NCI-H2227 treated with DMSO at 0.1 percent for 48 hours (cell line): ENCODE data around the gene CDC73.
"Not testable (repeated sequence)": the region's sequence is repeated elsewhere in the genome, so short reads cannot be mapped to it uniquely, and the experiment has no call there.

Experiments used
- DNase-seq: peaks from one replicate; lab custom pipeline; 2025; lab: John Stamatoyannopoulos, UW

The CDC73 gene

DNA sequence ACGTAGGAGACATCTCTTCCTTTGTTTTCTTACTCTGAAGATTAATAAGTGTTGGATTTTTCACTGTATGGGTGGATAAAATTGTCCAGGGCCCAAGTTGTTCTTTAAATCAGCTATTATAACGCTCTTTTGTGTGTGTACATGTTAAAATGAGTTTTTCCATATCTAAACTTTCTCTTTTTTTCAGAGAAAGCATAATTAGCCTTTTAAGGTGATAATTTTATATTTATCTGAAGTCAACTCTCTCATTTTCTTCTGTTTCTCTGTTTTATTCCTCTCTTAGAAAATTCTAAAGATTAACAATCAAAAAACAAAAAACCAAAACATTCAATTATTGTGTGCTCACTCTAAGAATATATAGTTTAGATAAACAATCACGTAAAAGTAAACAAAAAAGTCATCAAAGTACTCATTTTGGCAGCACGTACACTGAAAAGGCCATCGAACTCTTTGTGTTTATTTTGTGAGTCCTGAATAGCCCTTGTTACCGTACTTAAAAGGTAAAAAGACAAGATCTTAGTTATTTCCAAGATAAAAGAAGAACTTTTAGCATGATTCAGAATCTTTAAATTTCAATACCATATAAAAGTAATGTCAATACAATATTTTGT lies 7.2 kb upstream of the CDC73 start:
- no peak for DNase-seq

DNA sequence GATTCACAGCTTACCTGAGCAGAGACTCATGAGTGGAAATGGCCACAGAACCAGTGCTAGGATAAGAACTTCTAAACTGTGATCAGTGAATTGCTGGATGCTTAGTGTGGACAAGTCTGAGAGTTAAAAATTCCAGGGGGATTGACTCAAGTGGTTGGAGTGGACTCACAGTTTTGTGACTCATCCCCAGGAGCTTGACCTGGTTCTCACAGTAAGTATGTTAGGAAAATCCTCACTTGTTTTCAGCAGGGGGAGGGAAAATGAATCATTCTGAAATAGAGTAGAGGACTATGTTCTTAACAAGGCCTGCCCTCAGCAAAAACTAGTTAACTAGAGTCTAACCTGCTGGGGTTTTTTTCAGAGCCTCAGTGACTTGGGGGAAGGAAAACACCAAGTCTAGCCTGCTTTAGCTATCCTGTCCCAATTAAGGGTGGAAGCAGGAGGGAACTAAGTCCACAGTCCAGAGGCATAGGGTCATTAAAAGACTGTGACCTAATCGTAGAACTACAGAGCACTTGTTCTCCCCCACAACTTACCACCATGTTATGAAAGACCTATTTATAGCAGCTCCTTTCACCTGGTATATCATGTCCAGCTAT lies 6.1 kb upstream of the CDC73 start:
- no peak for DNase-seq

- DNase-seq = not testable (repeated sequence)
These were observed 4.7 kb upstream of the CDC73 start for GRCh38 chr1:193117167-193117566.

DNA sequence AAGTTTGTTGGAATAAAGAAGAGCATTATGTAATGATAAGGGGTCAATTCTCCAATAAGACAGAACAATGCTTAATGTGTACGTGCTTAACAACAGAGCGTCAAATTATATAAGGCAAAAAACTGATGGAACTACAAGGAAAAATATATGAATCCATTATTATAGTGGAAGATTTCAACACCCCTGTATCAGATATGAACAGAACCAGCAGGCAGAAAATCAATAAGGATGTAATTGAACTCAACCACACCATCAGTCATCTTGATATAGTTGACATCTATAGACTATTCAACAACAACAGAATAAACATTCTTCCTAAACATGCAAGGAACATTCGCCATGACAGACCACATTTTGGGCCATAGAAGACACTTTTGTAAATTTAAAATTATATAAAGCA lies 3.6 kb upstream of the CDC73 start:
- no peak for DNase-seq

DNA sequence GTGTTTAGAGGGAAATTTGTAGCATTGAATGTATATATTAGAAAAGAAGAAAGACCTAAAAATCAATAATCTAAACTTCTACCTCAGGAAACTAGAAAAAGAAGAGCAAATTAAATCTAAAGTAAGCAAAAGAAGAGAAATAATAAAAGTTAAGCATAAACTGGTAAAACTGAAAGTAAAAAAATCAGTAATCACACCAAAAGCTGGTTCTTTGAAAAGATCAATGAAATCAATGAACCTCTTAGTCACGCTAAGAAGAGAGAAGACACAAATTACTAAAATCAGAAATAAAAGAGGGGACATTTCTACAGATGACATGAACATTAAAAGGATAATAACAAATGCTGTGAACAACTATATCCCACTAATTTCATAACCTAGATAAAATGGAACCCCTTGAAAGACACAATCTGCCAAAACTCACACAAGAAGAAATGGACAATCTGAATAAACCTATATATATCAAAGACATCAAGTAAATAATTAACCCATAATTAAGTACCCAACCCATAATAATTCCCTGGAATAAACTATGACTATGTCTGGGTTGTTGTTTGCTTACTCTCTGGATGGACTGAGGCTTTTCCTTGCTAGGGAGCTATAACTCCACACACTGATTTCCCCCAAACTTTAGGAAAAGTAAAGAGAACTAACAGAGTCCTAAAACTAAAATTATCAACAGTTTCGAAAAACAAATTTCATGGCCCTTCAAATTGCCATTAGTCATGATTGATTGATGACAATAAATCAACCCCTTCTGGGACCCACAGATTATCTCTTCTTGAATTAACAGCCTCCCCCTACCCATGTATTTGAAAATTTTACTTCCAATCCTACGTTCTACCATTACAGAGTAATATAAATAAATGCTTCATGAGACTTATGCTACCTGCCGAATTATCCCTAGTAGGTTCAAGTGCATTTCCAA lies 2.8 kb upstream of the CDC73 start:
- DNase-seq = no peak

- no peak for DNase-seq
These were observed 1.1 kb upstream of the CDC73 start for GRCh38 chr1:193120604-193121166.

GRCh38 chr1:193123751-193124150 lies 1.9 kb downstream of the CDC73 start:
- DNase-seq = no peak

DNA sequence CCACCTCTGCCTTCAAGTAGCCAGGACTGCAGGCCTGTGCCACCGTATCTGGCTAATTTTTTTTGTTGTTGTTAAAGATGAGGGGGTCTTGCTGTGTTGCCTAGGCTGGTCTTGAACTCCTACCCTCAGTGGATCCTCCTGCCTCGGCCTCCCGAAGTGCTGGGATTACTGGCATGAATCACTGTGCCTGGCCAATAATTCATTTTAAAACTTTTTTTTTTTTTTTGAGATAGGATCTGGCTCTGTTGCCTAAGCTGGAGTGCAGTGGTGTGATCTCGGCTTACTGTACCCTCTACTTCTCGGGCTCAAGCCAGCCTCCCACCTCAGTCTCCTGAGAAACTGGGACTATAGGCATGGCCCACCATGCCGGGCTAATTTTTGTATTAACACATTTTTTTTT lies 3.5 kb downstream of the CDC73 start:
- no peak for DNase-seq

- no peak for DNase-seq
These were observed 9.5 kb downstream of the CDC73 start for GRCh38 chr1:193131266-193131860.

- no peak for DNase-seq
These were observed 18.4 kb downstream of the CDC73 start for GRCh38 chr1:193140254-193140653.

- no peak for DNase-seq
These were observed 20.0 kb downstream of the CDC73 start for GRCh38 chr1:193141804-193142203.

- no peak for DNase-seq
These were observed 20.6 kb downstream of the CDC73 start for GRCh38 chr1:193142409-193142808.

DNA sequence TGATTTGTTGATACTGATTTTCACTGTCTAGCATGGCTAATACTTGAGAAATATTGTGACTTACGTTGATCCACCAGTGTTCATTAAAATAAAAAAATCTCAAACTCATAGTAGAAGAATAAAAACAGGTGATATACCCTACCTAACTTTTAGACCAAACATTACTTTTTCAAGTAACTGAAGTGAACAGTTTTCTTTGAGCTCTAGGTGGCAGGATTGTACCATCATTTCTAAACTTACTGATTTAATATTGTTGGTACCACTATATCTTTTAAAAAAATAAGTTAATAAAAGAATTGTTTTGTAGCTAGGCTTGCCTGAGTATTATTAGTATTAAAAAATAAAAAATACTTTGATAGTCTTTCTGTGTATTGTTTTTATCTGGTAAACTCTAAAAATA lies 21.5 kb downstream of the CDC73 start:
- no peak for DNase-seq

DNA sequence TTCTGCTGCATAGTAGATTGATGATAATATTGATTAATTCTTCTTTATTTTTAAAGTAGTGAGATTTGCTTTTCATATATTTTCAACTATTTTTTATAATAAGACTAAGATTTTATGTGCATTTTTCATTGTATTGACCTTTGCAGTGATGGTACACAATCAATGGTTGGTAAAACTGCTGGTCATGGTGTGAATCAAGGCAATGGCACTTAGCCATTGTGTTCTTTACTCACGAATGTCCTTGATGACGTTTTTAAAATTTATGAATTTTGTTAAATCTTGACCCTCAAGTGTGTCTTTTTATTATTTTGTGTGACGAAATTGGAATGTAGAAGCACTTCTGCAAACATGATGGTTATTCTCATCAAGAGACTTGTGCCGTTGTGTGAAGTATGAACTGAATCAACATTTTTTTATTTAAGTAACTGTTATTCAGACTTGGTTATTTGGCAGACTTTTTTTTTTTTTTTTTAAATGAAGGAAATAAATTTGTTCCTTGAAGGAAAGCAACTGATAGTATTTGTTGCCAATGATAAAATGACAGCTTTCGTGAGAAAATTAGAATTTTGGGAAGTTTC lies 22.6 kb downstream of the CDC73 start:
- DNase-seq = no peak

GRCh38 chr1:193144999-193145398 lies 23.2 kb downstream of the CDC73 start:
- no peak for DNase-seq

- DNase-seq = no peak
These were observed 34.4 kb downstream of the CDC73 start for GRCh38 chr1:193156117-193156821.

DNA sequence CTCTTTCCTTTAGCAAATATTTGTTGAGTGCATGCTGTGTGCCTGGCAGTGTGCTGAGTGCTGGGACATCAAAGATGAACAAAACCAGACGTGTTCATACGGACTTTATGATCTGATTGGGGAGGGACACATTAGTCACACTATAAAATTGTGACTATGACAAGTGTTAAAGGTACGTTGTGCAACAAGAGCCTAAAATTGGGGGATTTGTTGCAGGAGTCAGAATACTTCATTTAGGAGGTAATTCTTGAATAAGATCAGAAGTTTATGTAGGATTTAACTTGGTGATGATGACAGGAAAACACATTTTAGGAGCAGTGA lies 35.0 kb downstream of the CDC73 start:
- no peak for DNase-seq

- DNase-seq = no peak
These were observed 35.5 kb downstream of the CDC73 start for GRCh38 chr1:193157360-193157759.

DNA sequence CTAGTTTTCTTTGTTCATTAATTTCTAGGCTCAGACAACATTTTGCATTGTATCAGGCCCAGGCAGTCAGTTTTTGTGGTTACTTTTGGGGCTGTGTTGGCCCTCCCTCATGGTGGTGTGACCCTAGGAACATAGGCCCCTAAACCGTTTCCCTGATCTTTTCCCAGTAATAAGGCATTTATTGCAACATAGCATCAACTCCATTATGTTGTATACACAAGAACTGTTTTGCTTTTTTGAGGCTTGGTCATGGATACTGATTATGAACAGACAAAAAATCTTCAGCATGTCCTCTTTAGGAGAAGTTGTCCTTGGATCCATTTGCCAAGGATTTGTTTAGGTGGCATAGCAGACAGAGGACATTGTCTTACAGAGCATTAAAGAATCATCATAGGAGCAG lies 54.3 kb downstream of the CDC73 start:
- DNase-seq = no peak

DNA sequence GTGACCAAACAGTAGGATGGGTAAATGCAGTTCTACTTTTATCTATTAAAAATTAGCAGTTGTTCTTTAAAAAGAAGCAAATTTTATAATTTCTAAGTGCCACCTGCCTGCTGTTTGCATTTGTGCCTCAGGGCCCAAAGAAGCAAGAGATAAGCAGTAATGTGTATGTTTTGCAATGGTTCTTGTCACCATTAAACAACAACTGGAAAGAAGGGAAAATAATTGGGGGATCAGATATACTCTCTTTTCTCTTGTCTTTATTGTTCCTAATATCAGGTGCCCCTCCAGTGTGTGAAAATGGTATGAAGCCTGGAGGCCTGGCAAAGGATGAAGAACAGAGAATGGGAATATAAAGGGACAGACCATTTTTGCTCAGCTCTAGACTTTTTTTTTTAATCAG lies 55.0 kb downstream of the CDC73 start:
- DNase-seq = no peak

DNA sequence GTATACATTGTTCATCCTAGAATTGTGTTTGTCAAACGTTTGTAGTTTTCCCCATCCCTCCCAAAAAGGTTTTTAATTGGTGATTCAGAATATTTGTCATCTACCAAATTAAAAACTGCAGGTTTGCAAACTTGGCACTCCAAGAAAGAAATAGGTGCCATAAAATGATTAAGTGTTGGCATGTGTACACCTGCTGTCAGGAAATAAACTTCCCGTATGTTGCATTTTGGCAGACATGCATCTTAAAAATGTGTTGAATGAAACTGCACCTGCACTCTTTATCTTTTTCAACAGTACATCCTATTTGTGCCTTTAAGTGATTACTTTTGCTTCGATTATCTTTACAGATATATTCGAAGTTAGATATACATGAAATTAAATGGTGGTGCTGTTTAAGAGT lies 57.3 kb downstream of the CDC73 start:
- no peak for DNase-seq

DNA sequence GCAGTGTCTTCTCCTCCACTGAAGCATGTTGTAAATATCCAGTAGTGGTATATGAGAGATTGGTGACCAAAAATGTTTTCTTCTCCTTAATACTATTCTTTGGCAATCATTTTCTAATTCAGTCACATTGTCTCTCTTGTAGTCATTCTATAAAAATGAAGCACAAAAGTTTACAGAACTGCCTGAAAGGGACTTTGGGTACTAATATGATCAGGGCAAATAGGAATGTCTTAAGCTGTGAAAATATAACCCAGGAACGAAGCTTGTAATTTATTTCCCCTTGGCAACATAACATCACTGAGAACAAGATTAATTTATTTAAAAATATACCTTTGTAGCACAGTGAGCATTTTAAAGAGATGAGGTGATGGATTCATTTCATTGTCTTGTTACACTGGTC lies 59.7 kb downstream of the CDC73 start:
- DNase-seq = no peak
